ENCODE results near the gene RALB.
A peak's percentile ranks its signal among the peaks of the same experiment; 100 is the strongest.

RALB gene

GRCh38 chr2:120285056-120285455 is 32.4 kb downstream of the RALB start:
- in situ Hi-C loops (cut with HindIII; ENCODE audit: low sequenced_read_pairs): no loop called here
- no peak for DNase-seq (ENCODE audit: low read depth, low spot score)
- H3K4me3 ChIP-seq (ENCODE audit: low read depth, low read length): no peak overlapping the region
- no peak for TF ChIP-seq CTCF (IDR thresholded peaks at IDR 0.05; ENCODE audit: low read depth, low read length)

GRCh38 chr2:120287183-120288015 is 34.7 kb downstream of the RALB start:
- DNase-seq (ENCODE audit: low read depth, low spot score): peak; percentile 79
- in situ Hi-C loops (cut with HindIII; ENCODE audit: low sequenced_read_pairs): no loop called here
- TF ChIP-seq CTCF (IDR thresholded peaks at IDR 0.05; ENCODE audit: low read depth, low read length): no peak
- no peak overlapping the region for H3K4me3 ChIP-seq (ENCODE audit: low read depth, low read length)

GRCh38 chr2:120288016-120288373 is 35.3 kb downstream of the RALB start:
- H3K4me3 ChIP-seq (ENCODE audit: low read depth, low read length): no peak overlapping the region
- no peak for DNase-seq (ENCODE audit: low read depth, low spot score)
- TF ChIP-seq CTCF (IDR thresholded peaks at IDR 0.05; ENCODE audit: low read depth, low read length): no peak
- in situ Hi-C loops (cut with HindIII; ENCODE audit: low sequenced_read_pairs): no loop called here

GRCh38 chr2:120289221-120289906 is 36.7 kb downstream of the RALB start:
- in situ Hi-C loops (cut with HindIII; ENCODE audit: low sequenced_read_pairs): no loop called here
- peak; percentile 15 for TF ChIP-seq CTCF (IDR thresholded peaks at IDR 0.05; ENCODE audit: low read depth, low read length)

GRCh38 chr2:120290737-120291136 is 38.1 kb downstream of the RALB start:
- no peak for DNase-seq (ENCODE audit: low read depth, low spot score)
- in situ Hi-C loops (cut with HindIII; ENCODE audit: low sequenced_read_pairs): no loop called here
- TF ChIP-seq CTCF (IDR thresholded peaks at IDR 0.05; ENCODE audit: low read depth, low read length): no peak
- H3K4me3 ChIP-seq (ENCODE audit: low read depth, low read length): no peak overlapping the region

More at GRCh38 chr2:120289221-120289906, 36.7 kb downstream of the RALB start:
- no peak for DNase-seq (ENCODE audit: low read depth, low spot score)
- no peak overlapping the region for H3K4me3 ChIP-seq (ENCODE audit: low read depth, low read length)

GRCh38 chr2:120291401-120292311 is 39.0 kb downstream of the RALB start:
- in situ Hi-C loops (cut with HindIII; ENCODE audit: low sequenced_read_pairs): no loop called here
- no peak for TF ChIP-seq CTCF (IDR thresholded peaks at IDR 0.05; ENCODE audit: low read depth, low read length)
- H3K4me3 ChIP-seq (ENCODE audit: low read depth, low read length): no peak overlapping the region
- DNase-seq (ENCODE audit: low read depth, low spot score): no peak

Measured in astrocyte of the spinal cord (primary cell).